ENCODE data around the gene STXBP3.

The STXBP3 gene

GRCh38 chr1:108845446-108845845 is 99.0 kb downstream of the STXBP3 start:
- no peaks in the 10 kb centered on the region for H3K4me1 ChIP-seq (ENCODE audit: insufficient read depth, low read length)
- H3K9me3 ChIP-seq (ENCODE audit: insufficient read depth, low read length, severe bottlenecking) = no peaks in the 10 kb centered on the region
- no peaks in the 10 kb centered on the region for H3K36me3 ChIP-seq (ENCODE audit: insufficient read depth, low read length)
- H3K4me3 ChIP-seq (ENCODE audit: low read depth in 1 of 2, low read length in 2 of 2) = no peak overlapping the region
- H2AFZ ChIP-seq (ENCODE audit: low read depth, low read length) = no peak overlapping the region
- no peak overlapping the region for H3K27ac ChIP-seq (ENCODE audit: low read length)
- H3K9ac ChIP-seq (ENCODE audit: low read depth, low read length) = no peak overlapping the region
- H3K4me2 ChIP-seq (ENCODE audit: insufficient read depth, low read length) = no peak overlapping the region
- H3K79me2 ChIP-seq (ENCODE audit: insufficient read depth, low read length) = no peaks in the 10 kb centered on the region
- H4K20me1 ChIP-seq (ENCODE audit: insufficient read depth, low read length) = no peaks in the 10 kb centered on the region
- H3K27me3 ChIP-seq (ENCODE audit: insufficient read depth, low read length, poor library complexity) = no peaks in the 10 kb centered on the region
- ATAC-seq (ENCODE audit: insufficient read depth, low read depth) = no peak
- no peak for TF ChIP-seq EZH2 (IDR thresholded peaks at IDR 0.05; ENCODE audit: borderline replicate concordance, low read depth, low read length, severe bottlenecking)
- TF ChIP-seq CTCF (IDR thresholded peaks at IDR 0.05; ENCODE audit: borderline replicate concordance, extremely low read depth, low read length, poor library complexity, severe bottlenecking) = no peak
- no peak for DNase-seq

GRCh38 chr1:108845991-108846390 is 99.5 kb downstream of the STXBP3 start:
- no peak overlapping the region for H3K4me3 ChIP-seq (ENCODE audit: low read depth in 1 of 2, low read length in 2 of 2)
- H3K4me1 ChIP-seq (ENCODE audit: insufficient read depth, low read length) = no peaks in the 10 kb centered on the region
- no peaks in the 10 kb centered on the region for H3K79me2 ChIP-seq (ENCODE audit: insufficient read depth, low read length)
- H3K9me3 ChIP-seq (ENCODE audit: insufficient read depth, low read length, severe bottlenecking) = no peaks in the 10 kb centered on the region
- ATAC-seq (ENCODE audit: insufficient read depth, low read depth) = no peak
- TF ChIP-seq CTCF (IDR thresholded peaks at IDR 0.05; ENCODE audit: borderline replicate concordance, extremely low read depth, low read length, poor library complexity, severe bottlenecking) (no peak), EZH2 (IDR thresholded peaks at IDR 0.05; ENCODE audit: borderline replicate concordance, low read depth, low read length, severe bottlenecking) (no peak)
- no peaks in the 10 kb centered on the region for H3K27me3 ChIP-seq (ENCODE audit: insufficient read depth, low read length, poor library complexity)
- no peaks in the 10 kb centered on the region for H4K20me1 ChIP-seq (ENCODE audit: insufficient read depth, low read length)
- no peak overlapping the region for H3K4me2 ChIP-seq (ENCODE audit: insufficient read depth, low read length)
- no peak overlapping the region for H3K27ac ChIP-seq (ENCODE audit: low read length)
- H3K9ac ChIP-seq (ENCODE audit: low read depth, low read length) = no peak overlapping the region
- H2AFZ ChIP-seq (ENCODE audit: low read depth, low read length) = no peak overlapping the region
- no peak for DNase-seq
- no peaks in the 10 kb centered on the region for H3K36me3 ChIP-seq (ENCODE audit: insufficient read depth, low read length)

GRCh38 chr1:108847494-108847893 is 101.0 kb downstream of the STXBP3 start:
- ATAC-seq (ENCODE audit: insufficient read depth, low read depth) = no peak

More at GRCh38 chr1:108847494-108847893, 101.0 kb downstream of the STXBP3 start:
- H4K20me1 ChIP-seq (ENCODE audit: insufficient read depth, low read length) = no peaks in the 10 kb centered on the region
- no peak overlapping the region for H3K9ac ChIP-seq (ENCODE audit: low read depth, low read length)
- H3K79me2 ChIP-seq (ENCODE audit: insufficient read depth, low read length) = no peaks in the 10 kb centered on the region
- no peak overlapping the region for H3K4me3 ChIP-seq (ENCODE audit: low read depth in 1 of 2, low read length in 2 of 2)
- no peaks in the 10 kb centered on the region for H3K9me3 ChIP-seq (ENCODE audit: insufficient read depth, low read length, severe bottlenecking)
- peaks cover 11% of the 10 kb centered on the region for H3K4me1 ChIP-seq (ENCODE audit: insufficient read depth, low read length)
- H3K27me3 ChIP-seq (ENCODE audit: insufficient read depth, low read length, poor library complexity) = no peaks in the 10 kb centered on the region
- H3K4me2 ChIP-seq (ENCODE audit: insufficient read depth, low read length) = no peak overlapping the region
- TF ChIP-seq EZH2 (IDR thresholded peaks at IDR 0.05; ENCODE audit: borderline replicate concordance, low read depth, low read length, severe bottlenecking) (no peak), CTCF (IDR thresholded peaks at IDR 0.05; ENCODE audit: borderline replicate concordance, extremely low read depth, low read length, poor library complexity, severe bottlenecking) (no peak)
- H3K36me3 ChIP-seq (ENCODE audit: insufficient read depth, low read length) = no peaks in the 10 kb centered on the region
- no peak overlapping the region for H2AFZ ChIP-seq (ENCODE audit: low read depth, low read length)
- no peak overlapping the region for H3K27ac ChIP-seq (ENCODE audit: low read length)
- DNase-seq = no peak
